MM.1S (cell line): ENCODE measurements around the gene TMEM72.

ENCODE experiments used
- CTCF ChIP-seq: fragments of 300-600 bp; sonication (generic); IDR thresholded peaks from 2 replicates; pipeline ENCODE4 v1.5.1; 2016; ENCODE audit warnings: antibody characterized with exemption, low read length, mixed read lengths
- EZH2 ChIP-seq: fragments of 300-600 bp; sonication (generic); optimal IDR thresholded peaks from 2 replicates; pipeline ENCODE3; 2017; ENCODE audit warnings: low read depth, mild to moderate bottlenecking, antibody characterized with exemption, low read length, mixed read lengths

DNA sequence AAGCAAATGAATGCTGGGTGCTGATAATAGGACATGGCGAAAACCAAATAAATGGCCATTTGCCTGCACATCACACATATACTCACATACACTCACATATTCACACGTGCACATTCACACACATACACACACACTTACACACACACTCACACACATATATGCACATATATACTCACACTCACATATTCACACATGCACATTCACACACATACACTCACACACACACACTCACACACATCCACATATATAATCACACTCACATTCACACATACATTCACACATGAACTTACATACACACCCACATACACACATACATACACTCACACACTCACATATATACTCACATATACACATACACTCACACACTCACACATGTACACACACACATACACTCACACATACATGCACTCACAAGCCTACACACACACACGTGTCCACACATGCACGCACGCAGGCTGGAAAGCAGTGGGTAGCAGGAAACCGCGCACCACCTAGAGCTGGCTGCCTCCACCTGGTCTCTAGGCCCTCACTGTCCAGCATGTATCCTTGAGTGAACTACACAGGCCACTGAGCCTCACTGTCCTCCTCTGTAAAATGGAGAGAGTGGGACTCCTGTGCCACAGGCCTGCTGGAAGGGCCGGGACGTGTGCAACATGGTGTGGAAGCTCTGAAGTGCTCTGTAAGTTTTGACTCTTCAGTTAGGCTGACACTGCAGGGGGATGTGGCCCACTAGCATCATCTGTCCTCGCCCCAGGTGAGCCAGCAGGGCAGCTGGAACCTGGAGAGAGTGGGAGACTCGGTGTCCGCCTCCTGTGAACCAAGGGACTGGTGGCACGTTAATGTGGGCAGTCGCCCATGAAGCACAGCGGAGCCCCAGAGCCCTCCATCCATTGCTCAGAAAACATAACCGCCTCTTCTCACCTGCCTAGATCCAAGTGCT, 14.9 kb downstream of the TMEM72 start:
- TF ChIP-seq CTCF: no peak
- TF ChIP-seq EZH2: no peak
